AG09319 (cell line): ENCODE data around the gene CLCN4.

Experiments
- DNase-seq: peaks from one replicate; pipeline ENCODE4 v3.0.0-alpha.2; 2010; ENCODE audit warnings: low read depth; ENCODE audit errors: extremely low read depth
- CTCF ChIP-seq: IDR thresholded peaks from 2 replicates; pipeline ENCODE4 v1.5.1; 2011; ENCODE audit warnings: low read depth, mild to moderate bottlenecking, inconsistent platforms, low read length, moderate library complexity

Gene CLCN4

GRCh38 chrX:10233696-10234095, 76.9 kb downstream of the CLCN4 start:
- DNase-seq = no peak
- TF ChIP-seq CTCF = no peak

- DNase-seq = peak; percentile 37
- no peak for TF ChIP-seq CTCF
These were observed 79.1 kb downstream of the CLCN4 start for GRCh38 chrX:10235851-10236250.

- no peak for TF ChIP-seq CTCF
- no peak for DNase-seq
These were observed 80.5 kb downstream of the CLCN4 start for GRCh38 chrX:10237241-10237640.

GRCh38 chrX:10239611-10240064, 82.9 kb downstream of the CLCN4 start:
- no peak for TF ChIP-seq CTCF
- peak; percentile 28 for DNase-seq

- DNase-seq = peak; percentile 63
These were observed 84.1 kb downstream of the CLCN4 start for GRCh38 chrX:10240918-10241317.

GRCh38 chrX:10242026-10242425, 85.3 kb downstream of the CLCN4 start:
- DNase-seq = no peak
- no peak for TF ChIP-seq CTCF

More at GRCh38 chrX:10240918-10241317, 84.1 kb downstream of the CLCN4 start:
- no peak for TF ChIP-seq CTCF

GRCh38 chrX:10243106-10243505, 86.3 kb downstream of the CLCN4 start:
- DNase-seq = no peak
- TF ChIP-seq CTCF = no peak
